Airway epithelial cell (primary cell): ENCODE results near the gene ST6GAL1. TPM values are rescaled to one million over a fixed set of nuclear protein-coding genes. Genes with fewer than 3 reads are reported as not detected.

Source experiments
- total RNA-seq: library from RNA; depleted of rRNA; stranded (reverse); fragments of >200 nt; gene quantifications from 2 replicates; pipeline ENCODE4 v1.2.3, GENCODE V29; 2015

The ST6GAL1 gene, protein sequence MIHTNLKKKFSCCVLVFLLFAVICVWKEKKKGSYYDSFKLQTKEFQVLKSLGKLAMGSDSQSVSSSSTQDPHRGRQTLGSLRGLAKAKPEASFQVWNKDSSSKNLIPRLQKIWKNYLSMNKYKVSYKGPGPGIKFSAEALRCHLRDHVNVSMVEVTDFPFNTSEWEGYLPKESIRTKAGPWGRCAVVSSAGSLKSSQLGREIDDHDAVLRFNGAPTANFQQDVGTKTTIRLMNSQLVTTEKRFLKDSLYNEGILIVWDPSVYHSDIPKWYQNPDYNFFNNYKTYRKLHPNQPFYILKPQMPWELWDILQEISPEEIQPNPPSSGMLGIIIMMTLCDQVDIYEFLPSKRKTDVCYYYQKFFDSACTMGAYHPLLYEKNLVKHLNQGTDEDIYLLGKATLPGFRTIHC
- total RNA-seq: 13.3 and 19.5 TPM in 2 replicates

DNA sequence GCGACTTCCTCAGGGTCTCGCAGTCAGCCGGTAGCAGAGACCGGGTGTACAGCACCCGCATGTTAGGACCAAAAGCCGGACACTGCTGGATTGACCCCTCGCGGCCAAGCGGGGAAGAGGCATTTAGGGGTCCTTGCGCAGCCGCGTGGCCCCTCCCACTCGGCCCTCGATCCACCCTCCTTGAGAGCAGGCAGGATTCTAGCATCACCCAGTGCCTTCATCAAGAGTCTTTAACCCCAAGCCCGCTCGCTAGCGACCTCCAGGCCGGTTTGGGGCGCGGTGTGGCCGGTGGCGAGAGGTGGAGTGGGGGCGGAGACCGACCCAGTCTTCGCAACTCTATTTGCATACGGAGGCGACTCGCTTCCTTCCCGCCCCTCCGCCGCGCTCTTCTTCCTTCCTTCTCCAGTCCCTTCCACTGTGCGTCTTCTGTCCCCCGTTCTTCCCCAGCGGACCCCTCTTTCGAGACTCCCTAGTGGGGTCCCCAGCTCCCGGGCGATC is at the start of gene ST6GAL1:
Gene ST6GAL1 (plus strand): TSS at position 384 of the 498 bp plus-strand sequence. CDS start 112,178 bp downstream, outside the sequence.

Other genes starting within 250 kb of the ST6GAL1 start
- gene KNG1, start 213.2 kb upstream of the ST6GAL1 start, total RNA-seq: not detected in 2 replicates
- 227 and 236 TPM in 2 replicates for gene EIF4A2, start 146.9 kb upstream of the ST6GAL1 start, total RNA-seq
- gene RFC4, start 124.0 kb upstream of the ST6GAL1 start, total RNA-seq: 38.9 and 47.0 TPM in 2 replicates
- not detected in 2 replicates for gene ADIPOQ, start 87.8 kb upstream of the ST6GAL1 start, total RNA-seq
- gene RPL39L, start 209.0 kb downstream of the ST6GAL1 start, total RNA-seq: 37.4 and 46.6 TPM in 2 replicates